NCI-H748 (cell line): ENCODE data around the gene RGPD3.
"Not testable (repeated sequence)": the region's sequence is repeated elsewhere in the genome, so short reads cannot be mapped to it uniquely, and the experiment has no call there.

ENCODE experiments used
- DNase-seq: peaks from one replicate; lab custom pipeline; 2025; ENCODE audit not compliant: unreplicated experiment; lab: John Stamatoyannopoulos, UW

The RGPD3 gene

GRCh38 chr2:106468107-106468506 lies at the start of gene RGPD3:
Gene RGPD3, minus strand, starts transcription at chr2:106468413. Its CDS starts 125 bp downstream, at chr2:106468288.
- not testable (repeated sequence) for DNase-seq

- DNase-seq: no peak
These were observed 49.1 kb upstream of the RGPD3 start for GRCh38 chr2:106517329-106517728.

- no peak for DNase-seq
These were observed 48.7 kb upstream of the RGPD3 start for GRCh38 chr2:106516864-106517263.

- peak; percentile 7 for DNase-seq
These were observed 48.2 kb upstream of the RGPD3 start for GRCh38 chr2:106516436-106516835.

GRCh38 chr2:106514827-106515226 lies 46.6 kb upstream of the RGPD3 start:
- DNase-seq: not testable (repeated sequence)

DNA sequence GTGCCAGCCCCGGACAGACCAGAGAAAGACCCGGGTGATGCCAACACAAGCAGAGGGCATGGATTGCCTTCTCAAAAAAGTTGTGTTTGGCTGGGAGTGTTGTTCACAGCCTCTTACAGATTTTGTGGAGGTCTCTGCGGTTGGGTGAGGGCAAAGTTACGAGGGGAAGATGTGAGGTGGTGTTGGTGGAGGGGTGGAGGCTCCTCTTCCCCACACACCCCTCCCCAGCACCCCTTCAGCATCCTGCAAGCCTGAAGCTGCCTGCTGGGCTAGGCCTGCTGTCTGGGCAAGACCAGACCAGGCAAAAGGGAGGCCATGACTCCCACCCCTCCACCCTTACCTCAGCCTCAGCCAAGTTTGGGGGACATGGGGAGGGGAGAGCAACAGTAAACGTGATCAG lies 45.2 kb upstream of the RGPD3 start:
- DNase-seq: not testable (repeated sequence)

GRCh38 chr2:106511934-106512333 lies 43.7 kb upstream of the RGPD3 start:
- DNase-seq: not testable (repeated sequence)

DNA sequence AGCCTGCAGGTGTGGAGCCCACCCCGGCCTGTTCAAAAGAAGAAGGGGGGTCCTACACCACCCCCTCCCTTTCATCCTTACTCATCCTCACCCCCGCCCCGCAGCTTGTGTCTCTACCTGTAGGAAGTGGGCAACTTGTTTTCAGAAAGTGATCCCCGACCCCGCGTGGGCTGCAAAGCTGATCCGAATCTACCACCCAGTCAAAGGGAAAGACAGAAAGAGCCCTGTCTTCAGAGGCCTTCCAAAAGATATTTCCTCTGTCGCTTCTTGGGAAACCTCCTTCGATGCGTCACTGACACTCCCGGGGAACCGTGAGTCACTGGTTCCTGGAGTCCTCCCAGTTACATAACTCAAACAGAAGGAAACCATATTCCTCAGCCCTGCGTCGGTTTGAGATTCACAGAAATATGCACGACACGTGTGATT lies 43.3 kb upstream of the RGPD3 start:
- DNase-seq: not testable (repeated sequence)

DNA sequence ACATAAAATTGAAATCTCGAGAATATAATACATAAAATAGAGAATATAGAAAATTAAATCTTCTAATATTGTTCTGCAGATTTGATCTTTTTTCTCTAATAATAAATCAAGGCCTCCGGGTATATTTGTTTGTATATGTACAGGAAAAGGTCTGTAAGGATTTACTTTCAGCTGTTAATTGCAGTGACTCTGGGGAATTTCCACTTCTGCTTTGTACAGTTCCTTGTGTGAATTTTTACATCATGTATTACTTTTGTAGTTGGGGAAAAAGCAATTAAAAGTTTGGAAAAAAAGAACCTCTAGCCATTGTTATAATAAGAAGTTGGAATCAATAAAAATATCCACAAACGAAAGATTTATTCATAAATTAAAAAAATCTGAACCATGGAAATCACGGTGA lies 42.6 kb upstream of the RGPD3 start:
- not testable (repeated sequence) for DNase-seq

DNA sequence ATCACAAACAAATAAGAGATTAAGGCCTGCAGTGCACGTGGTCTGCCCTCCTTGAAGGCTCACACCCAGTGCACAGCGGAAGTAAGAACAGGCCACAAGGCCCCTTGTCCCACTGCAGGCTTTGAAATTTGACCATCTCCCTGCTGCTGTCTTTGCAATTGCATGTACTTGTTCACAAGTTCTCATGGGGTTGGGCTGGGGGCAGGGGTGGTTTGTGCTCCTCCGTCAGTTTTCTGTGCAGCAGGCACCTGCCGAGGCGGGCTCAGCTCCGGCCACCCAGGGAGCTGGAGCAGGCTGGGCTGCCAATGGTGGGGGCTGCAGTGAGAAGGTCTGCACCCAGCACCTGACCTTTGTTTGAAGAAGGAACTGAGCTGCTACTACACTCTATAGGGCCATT lies 41.2 kb upstream of the RGPD3 start:
- not testable (repeated sequence) for DNase-seq

- not testable (repeated sequence) for DNase-seq
These were observed 40.6 kb upstream of the RGPD3 start for GRCh38 chr2:106508660-106509373.

- DNase-seq: not testable (repeated sequence)
These were observed 37.9 kb upstream of the RGPD3 start for GRCh38 chr2:106506002-106506687.

DNA sequence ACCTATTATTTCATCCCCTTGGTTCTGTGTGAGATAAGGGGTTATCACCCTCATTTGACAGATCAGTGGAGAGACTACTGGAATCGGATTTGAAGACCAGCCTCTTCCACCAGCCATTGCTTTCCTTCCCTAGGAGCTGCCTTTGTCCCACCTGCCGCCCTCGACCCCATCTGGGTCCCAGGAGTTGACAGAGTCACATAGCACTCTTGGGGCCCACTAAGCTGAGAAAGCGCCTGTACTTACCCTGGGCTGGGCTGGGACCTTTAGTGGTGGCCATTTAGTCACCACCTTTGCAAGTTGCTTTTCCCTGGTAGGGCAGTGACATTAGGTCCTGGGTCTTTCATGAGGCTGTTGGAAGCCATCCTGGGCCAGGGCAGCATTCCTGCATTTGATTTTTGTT lies 36.6 kb upstream of the RGPD3 start:
- DNase-seq: not testable (repeated sequence)

GRCh38 chr2:106504192-106504591 lies 36.0 kb upstream of the RGPD3 start:
- not testable (repeated sequence) for DNase-seq

DNA sequence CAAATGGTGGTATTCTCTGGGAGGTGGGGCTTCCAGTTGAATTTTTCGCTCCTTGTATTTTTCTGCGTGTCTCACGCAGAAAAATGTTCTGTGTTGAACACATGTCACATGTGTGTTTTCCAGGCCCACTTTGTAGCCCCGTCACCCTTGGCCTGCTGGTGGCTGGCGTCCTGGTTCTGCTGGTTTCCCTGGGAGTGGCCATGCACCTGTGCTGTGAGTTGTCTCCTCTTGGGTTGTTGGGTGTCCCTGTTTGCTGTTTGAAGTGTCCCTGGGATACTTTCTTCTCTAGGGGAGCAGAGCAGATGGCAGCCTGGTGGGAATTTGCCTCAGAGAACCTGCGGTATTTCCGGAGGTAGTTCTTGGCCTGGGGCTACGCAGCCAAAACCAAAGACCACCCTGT lies 34.1 kb upstream of the RGPD3 start:
- not testable (repeated sequence) for DNase-seq

- not testable (repeated sequence) for DNase-seq
These were observed 32.1 kb upstream of the RGPD3 start for GRCh38 chr2:106500350-106500749.

DNA sequence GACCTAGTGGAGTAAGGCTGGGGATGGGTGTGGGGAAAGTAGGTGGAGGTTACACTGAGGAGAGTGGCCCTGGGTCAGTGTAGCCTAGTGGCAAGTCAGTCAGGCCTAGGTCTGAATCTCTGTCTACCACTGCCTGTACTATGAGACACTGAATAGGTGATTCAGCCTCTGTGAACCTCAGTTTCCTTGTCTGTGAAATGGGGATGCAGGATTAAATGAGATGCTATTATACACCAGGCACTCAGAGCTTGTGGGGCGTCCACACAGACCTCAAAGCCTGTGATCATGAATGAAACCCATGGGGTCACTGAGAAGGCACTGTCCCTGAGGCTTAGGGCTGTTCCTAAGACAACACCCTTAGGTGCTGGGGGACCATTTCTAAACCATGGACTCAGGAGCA lies 30.3 kb upstream of the RGPD3 start:
- DNase-seq: not testable (repeated sequence)

DNA sequence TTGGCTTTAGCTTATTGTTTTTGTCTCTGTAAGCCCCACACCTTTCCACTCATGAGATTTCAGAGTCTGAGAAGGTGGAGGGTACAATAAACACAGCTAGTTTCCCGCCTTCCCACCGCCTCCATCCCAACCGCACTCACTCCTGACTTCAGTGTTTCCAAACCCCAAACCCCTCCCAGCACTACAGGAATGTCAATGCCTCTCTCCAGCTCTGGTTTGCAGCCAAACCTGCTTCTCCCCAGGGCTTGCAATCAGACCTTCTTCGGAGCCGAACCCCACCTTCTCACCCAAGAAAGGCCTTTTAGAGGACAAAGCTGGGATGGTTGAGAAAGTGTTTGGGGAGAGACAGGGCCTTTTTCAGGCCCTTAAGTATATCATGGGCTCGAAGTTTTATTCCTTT lies 24.7 kb upstream of the RGPD3 start:
- DNase-seq: not testable (repeated sequence)

- not testable (repeated sequence) for DNase-seq
These were observed 24.2 kb upstream of the RGPD3 start for GRCh38 chr2:106492399-106492798.

DNA sequence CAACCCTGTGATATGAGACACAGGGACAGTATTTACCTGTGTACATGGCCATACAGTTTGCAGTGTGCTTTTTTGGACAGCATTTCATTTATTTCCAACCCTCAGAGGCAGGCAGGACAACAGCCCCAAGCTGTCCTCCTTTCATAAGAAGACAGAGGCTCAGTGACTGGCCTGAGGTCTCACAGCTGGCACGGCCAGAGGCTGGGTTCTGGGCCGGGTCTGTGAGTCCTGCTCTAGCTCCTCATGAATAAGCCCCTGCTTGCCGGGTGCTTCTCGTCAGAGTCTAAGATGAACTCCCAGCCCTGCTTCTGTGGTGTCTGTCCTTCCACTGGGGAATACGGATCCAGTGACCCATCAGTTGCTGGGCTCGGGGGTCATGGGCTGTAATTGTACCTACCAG lies 21.5 kb upstream of the RGPD3 start:
- DNase-seq: not testable (repeated sequence)

GRCh38 chr2:106487386-106488191 lies 19.4 kb upstream of the RGPD3 start:
- DNase-seq: not testable (repeated sequence)
